GM23338 (cell line): Measurements from ENCODE around the gene CHRM4. TPM values are rescaled to one million over a fixed set of nuclear protein-coding genes. Genes with fewer than 3 reads are reported as not detected.

ENCODE experiments used
- ATAC-seq: fragments of 200-7000 bp; cut with Tn5 transposase; 3 replicates; pipeline ENCODE4 v1.9.1; 2020
- DNase-seq: peaks from one replicate; pipeline ENCODE4 v3.0.0-alpha.2; 2015; ENCODE audit warnings: low spot score
- H2AFZ ChIP-seq: fragments of 200-600 bp; sonication (generic); 2 replicates; pipeline ENCODE4 v1.8.0; 2016; ENCODE audit warnings: antibody characterized with exemption, mild to moderate bottlenecking, moderate library complexity
- H3F3A ChIP-seq: fragments of 200-600 bp; sonication (generic); replicated peaks from 2 replicates; pipeline ENCODE4 v1.8.0; 2017; ENCODE audit warnings: antibody characterized with exemption, mixed run types, low read depth
- H3K27ac ChIP-seq: fragments of 200-600 bp; sonication (generic); 2 replicates; pipeline ENCODE4 v1.6.1; 2016; ENCODE audit warnings: low read depth
- H3K27me3 ChIP-seq: fragments of 200-600 bp; sonication (generic); 2 replicates; pipeline ENCODE4 v1.8.0; 2016; ENCODE audit warnings: mild to moderate bottlenecking, mixed run types, moderate library complexity; ENCODE audit not compliant: insufficient read depth
- H3K36me3 ChIP-seq: fragments of 200-600 bp; sonication (generic); 2 replicates; pipeline ENCODE4 v1.8.0; 2016; ENCODE audit warnings: mild to moderate bottlenecking; ENCODE audit not compliant: insufficient read depth
- H3K4me1 ChIP-seq: fragments of 200-600 bp; sonication (generic); 2 replicates; pipeline ENCODE4 v1.8.0; 2016; ENCODE audit warnings: mild to moderate bottlenecking, moderate library complexity; ENCODE audit not compliant: insufficient read depth
- H3K4me2 ChIP-seq: fragments of 200-600 bp; sonication (generic); 2 replicates; pipeline ENCODE4 v1.7.1; 2017; ENCODE audit warnings: mixed run types
- H3K4me3 ChIP-seq: fragments of 200-600 bp; sonication (generic); 2 replicates; pipeline ENCODE4 v1.6.1; 2016; ENCODE audit warnings: mixed run types
- H3K79me2 ChIP-seq: fragments of 200-600 bp; sonication (generic); replicated peaks from 2 replicates; pipeline ENCODE4 v1.8.0; 2017; ENCODE audit warnings: mild to moderate bottlenecking; ENCODE audit not compliant: insufficient read depth
- H3K9me2 ChIP-seq: fragments of 200-600 bp; sonication (generic); 2 replicates; pipeline ENCODE4 v1.8.0; 2017; ENCODE audit not compliant: insufficient read depth
- H4K20me1 ChIP-seq: fragments of 200-600 bp; sonication (generic); replicated peaks from 2 replicates; pipeline ENCODE4 v1.8.0; 2017; ENCODE audit warnings: mild to moderate bottlenecking; ENCODE audit not compliant: insufficient read depth
- H3K27ac Mint-ChIP-seq: 2 replicates; pipeline ENCODE4 v1.8.0; 2020; ENCODE audit warnings: inconsistent platforms, mild to moderate bottlenecking, moderate library complexity, mixed read lengths
- H3K27me3 Mint-ChIP-seq: 3 replicates; pipeline ENCODE4 v1.8.0; 2022; ENCODE audit warnings: low read depth, mild to moderate bottlenecking, moderate library complexity, mixed read lengths, inconsistent platforms; ENCODE audit not compliant: insufficient read depth, poor library complexity
- H3K36me3 Mint-ChIP-seq: 3 replicates; pipeline ENCODE4 v1.8.0; 2021; ENCODE audit warnings: low read depth, mild to moderate bottlenecking, inconsistent platforms, moderate library complexity, mixed read lengths
- H3K4me1 Mint-ChIP-seq: 3 replicates; pipeline ENCODE4 v1.8.0; 2020; ENCODE audit warnings: mild to moderate bottlenecking, inconsistent platforms, mixed read lengths
- H3K4me3 Mint-ChIP-seq: 3 replicates; pipeline ENCODE4 v1.8.0; 2021; ENCODE audit warnings: moderate library complexity, mild to moderate bottlenecking, inconsistent platforms, mixed read lengths
- H3K9me3 Mint-ChIP-seq: 3 replicates; pipeline ENCODE4 v1.8.0; 2020; ENCODE audit warnings: moderate library complexity, mild to moderate bottlenecking, inconsistent platforms, mixed read lengths
- CREB1 ChIP-seq: fragments of 250-450 bp; sonication (Bioruptor Pico); IDR thresholded peaks from 2 replicates; pipeline ENCODE4 v1.5.0; 2020; ENCODE audit warnings: low read depth, mild to moderate bottlenecking, moderate library complexity
- EZH2 ChIP-seq: fragments of 200-600 bp; sonication (generic); IDR thresholded peaks from one replicate; pipeline ENCODE4 v1.8.0; 2017; ENCODE audit warnings: antibody characterized with exemption, mild to moderate bottlenecking, low read depth; ENCODE audit not compliant: unreplicated experiment
- EZH2phosphoT487 ChIP-seq: fragments of 200-600 bp; sonication (generic); IDR thresholded peaks from one replicate; pipeline ENCODE4 v1.8.1; 2018; ENCODE audit warnings: antibody characterized with exemption; ENCODE audit not compliant: unreplicated experiment
- JUNB ChIP-seq: IDR thresholded peaks from one replicate; pipeline ENCODE4 v1.6.1; 2016; ENCODE audit warnings: antibody characterized with exemption; ENCODE audit not compliant: unreplicated experiment
- NANOG ChIP-seq: IDR thresholded peaks from 2 replicates; pipeline ENCODE4 v1.6.1; 2016; ENCODE audit warnings: antibody characterized with exemption, borderline replicate concordance
- POLR2AphosphoS5 ChIP-seq: IDR thresholded peaks from 2 replicates; pipeline ENCODE4 v1.6.1; 2016; ENCODE audit warnings: antibody characterized with exemption, low read depth
- STAT1 ChIP-seq: IDR thresholded peaks from one replicate; pipeline ENCODE4 v1.6.1; 2016; ENCODE audit warnings: antibody characterized with exemption; ENCODE audit not compliant: unreplicated experiment
- ZNF114 ChIP-seq: fragments of 250-450 bp; sonication (Bioruptor Pico); IDR thresholded peaks from 2 replicates; pipeline ENCODE4 v1.5.0; 2020; ENCODE audit warnings: mild to moderate bottlenecking, moderate library complexity
- ZNF331 ChIP-seq: fragments of 250-450 bp; sonication (Bioruptor Pico); IDR thresholded peaks from 2 replicates; pipeline ENCODE4 v1.5.0; 2020; ENCODE audit warnings: low read depth, mild to moderate bottlenecking, moderate library complexity
- polyA plus RNA-seq: library from polyadenylated mRNA; unstranded; fragments of >200 nt; fragmentation: Nextera tagmentation; extraction: Ambion mirVana; gene quantifications from 2 replicates; pipeline ENCODE4 v1.2.1, GENCODE V29; 2016
- total RNA-seq: library from RNA; depleted of rRNA; stranded (reverse); fragments of >200 nt; shearing (Covaris generic); gene quantifications from 2 replicates; pipeline ENCODE4 v1.2.3, GENCODE V29; 2014
- TF ChIP-seq, protein P1 (sequence below): IDR thresholded peaks from 2 replicates; pipeline ENCODE4 v1.6.1; 2016; ENCODE audit warnings: antibody characterized with exemption
- TF ChIP-seq, protein P2 (sequence below): fragments of 250-450 bp; sonication (Bioruptor Pico); IDR thresholded peaks from 2 replicates; pipeline ENCODE4 v1.5.0; 2020; ENCODE audit warnings: mild to moderate bottlenecking, moderate library complexity
- TF ChIP-seq, protein P3 (sequence below), 2 experiments: fragments of 200-600 bp in 1 of 2; sonication (generic) in 1 of 2; conservative IDR thresholded peaks; 2 replicates each; pipeline versions ENCODE4 v1.5.1 to v1.6.1; 2016 to 2017; ENCODE audit warnings: antibody characterized with exemption in 2 of 2, low read depth in 2 of 2, mild to moderate bottlenecking in 2 of 2, moderate library complexity in 1 of 2
- TF ChIP-seq, protein P4 (sequence below): IDR thresholded peaks from one replicate; pipeline ENCODE4 v1.6.1; 2018; ENCODE audit warnings: antibody characterized with exemption; ENCODE audit not compliant: unreplicated experiment

The CHRM4 gene
- total and polyA plus RNA-seq, 2 experiments from 2014 or later = 0.97 TPM; not detected in 1

DNA sequence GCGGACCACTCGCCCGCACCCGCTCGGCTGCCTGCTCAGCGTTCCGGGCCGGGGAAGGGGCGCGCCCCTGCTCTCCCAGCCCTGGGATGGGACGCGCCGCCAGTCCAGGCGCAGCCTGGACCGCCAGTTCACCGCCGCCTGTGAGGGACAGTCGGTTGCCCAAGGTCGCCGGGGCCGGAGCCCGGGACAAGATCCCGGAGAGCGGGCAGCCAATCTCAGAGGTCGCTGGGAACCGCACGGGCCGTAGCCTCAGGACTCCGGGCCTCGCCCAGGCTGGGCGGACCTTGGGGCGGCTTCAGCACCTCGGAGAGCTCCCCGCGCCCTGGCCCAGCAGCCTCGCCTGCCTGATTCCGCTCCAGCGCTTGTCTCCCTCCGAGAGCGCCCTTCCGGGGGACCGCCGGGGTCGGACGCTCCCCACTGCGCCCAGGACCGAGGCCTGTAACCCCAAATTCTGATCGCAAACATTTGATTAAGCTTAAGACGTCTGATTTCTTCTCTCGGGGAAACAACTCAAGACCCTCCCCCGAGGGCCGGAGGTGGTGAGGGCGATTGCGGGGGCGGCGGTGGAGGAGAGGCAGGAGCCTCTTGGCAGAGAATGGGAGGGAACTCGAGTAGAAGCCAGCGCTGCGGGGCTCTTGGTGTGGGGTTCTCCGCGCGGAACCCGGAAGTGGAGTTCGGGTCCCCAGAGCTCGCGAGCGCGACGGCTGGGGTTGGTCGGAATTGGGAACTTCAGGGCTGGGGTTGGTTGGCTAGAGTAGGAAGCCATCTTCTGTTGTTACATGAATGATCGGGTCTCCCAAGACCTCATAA lies 1.1 kb upstream of the CHRM4 start:
- Histone ChIP-seq H3K36me3 (no peaks in the 10 kb centered on the region), H2AFZ (peak overlapping the region; percentile 61; the same call in 1 of the 2 replicates), H4K20me1 (peaks cover 7% of the 10 kb centered on the region), H3K4me2 (peak overlapping the region; percentile 88), H3K27me3 (peaks cover 56% of the 10 kb centered on the region), H3K79me2 (no peaks in the 10 kb centered on the region), H3K9me2 (no peaks in the 10 kb centered on the region), H3F3A (peaks cover 18% of the 10 kb centered on the region), H3K4me1 (peaks cover 24% of the 10 kb centered on the region), H3K27ac (no peak overlapping the region), H3K4me3 (peak overlapping the region; percentile 76)
- ATAC-seq (peak; percentile 66), DNase-seq (peak; percentile 95)
- peak overlapping the region; percentile 78 for H3K4me3 Mint-ChIP-seq
- H3K9me3 Mint-ChIP-seq = no peaks in the 10 kb centered on the region; the same call in 2 of the 3 replicates
- H3K36me3 Mint-ChIP-seq = peaks cover 9% of the 10 kb centered on the region; the same call in 2 of the 3 replicates
- no peak overlapping the region for H3K27ac Mint-ChIP-seq
- TF ChIP-seq ZNF114 (CRISPR knock-in tag) = no peak
- TF ChIP-seq POLR2AphosphoS5 = no peak
- no peak for TF ChIP-seq EZH2
- TF ChIP-seq, protein P1, sequence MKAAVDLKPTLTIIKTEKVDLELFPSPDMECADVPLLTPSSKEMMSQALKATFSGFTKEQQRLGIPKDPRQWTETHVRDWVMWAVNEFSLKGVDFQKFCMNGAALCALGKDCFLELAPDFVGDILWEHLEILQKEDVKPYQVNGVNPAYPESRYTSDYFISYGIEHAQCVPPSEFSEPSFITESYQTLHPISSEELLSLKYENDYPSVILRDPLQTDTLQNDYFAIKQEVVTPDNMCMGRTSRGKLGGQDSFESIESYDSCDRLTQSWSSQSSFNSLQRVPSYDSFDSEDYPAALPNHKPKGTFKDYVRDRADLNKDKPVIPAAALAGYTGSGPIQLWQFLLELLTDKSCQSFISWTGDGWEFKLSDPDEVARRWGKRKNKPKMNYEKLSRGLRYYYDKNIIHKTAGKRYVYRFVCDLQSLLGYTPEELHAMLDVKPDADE = 0 out of 2 replicates have a peak, but pooled peaks have one; percentile 16
- TF ChIP-seq NANOG = no peak
- TF ChIP-seq, protein P2, sequence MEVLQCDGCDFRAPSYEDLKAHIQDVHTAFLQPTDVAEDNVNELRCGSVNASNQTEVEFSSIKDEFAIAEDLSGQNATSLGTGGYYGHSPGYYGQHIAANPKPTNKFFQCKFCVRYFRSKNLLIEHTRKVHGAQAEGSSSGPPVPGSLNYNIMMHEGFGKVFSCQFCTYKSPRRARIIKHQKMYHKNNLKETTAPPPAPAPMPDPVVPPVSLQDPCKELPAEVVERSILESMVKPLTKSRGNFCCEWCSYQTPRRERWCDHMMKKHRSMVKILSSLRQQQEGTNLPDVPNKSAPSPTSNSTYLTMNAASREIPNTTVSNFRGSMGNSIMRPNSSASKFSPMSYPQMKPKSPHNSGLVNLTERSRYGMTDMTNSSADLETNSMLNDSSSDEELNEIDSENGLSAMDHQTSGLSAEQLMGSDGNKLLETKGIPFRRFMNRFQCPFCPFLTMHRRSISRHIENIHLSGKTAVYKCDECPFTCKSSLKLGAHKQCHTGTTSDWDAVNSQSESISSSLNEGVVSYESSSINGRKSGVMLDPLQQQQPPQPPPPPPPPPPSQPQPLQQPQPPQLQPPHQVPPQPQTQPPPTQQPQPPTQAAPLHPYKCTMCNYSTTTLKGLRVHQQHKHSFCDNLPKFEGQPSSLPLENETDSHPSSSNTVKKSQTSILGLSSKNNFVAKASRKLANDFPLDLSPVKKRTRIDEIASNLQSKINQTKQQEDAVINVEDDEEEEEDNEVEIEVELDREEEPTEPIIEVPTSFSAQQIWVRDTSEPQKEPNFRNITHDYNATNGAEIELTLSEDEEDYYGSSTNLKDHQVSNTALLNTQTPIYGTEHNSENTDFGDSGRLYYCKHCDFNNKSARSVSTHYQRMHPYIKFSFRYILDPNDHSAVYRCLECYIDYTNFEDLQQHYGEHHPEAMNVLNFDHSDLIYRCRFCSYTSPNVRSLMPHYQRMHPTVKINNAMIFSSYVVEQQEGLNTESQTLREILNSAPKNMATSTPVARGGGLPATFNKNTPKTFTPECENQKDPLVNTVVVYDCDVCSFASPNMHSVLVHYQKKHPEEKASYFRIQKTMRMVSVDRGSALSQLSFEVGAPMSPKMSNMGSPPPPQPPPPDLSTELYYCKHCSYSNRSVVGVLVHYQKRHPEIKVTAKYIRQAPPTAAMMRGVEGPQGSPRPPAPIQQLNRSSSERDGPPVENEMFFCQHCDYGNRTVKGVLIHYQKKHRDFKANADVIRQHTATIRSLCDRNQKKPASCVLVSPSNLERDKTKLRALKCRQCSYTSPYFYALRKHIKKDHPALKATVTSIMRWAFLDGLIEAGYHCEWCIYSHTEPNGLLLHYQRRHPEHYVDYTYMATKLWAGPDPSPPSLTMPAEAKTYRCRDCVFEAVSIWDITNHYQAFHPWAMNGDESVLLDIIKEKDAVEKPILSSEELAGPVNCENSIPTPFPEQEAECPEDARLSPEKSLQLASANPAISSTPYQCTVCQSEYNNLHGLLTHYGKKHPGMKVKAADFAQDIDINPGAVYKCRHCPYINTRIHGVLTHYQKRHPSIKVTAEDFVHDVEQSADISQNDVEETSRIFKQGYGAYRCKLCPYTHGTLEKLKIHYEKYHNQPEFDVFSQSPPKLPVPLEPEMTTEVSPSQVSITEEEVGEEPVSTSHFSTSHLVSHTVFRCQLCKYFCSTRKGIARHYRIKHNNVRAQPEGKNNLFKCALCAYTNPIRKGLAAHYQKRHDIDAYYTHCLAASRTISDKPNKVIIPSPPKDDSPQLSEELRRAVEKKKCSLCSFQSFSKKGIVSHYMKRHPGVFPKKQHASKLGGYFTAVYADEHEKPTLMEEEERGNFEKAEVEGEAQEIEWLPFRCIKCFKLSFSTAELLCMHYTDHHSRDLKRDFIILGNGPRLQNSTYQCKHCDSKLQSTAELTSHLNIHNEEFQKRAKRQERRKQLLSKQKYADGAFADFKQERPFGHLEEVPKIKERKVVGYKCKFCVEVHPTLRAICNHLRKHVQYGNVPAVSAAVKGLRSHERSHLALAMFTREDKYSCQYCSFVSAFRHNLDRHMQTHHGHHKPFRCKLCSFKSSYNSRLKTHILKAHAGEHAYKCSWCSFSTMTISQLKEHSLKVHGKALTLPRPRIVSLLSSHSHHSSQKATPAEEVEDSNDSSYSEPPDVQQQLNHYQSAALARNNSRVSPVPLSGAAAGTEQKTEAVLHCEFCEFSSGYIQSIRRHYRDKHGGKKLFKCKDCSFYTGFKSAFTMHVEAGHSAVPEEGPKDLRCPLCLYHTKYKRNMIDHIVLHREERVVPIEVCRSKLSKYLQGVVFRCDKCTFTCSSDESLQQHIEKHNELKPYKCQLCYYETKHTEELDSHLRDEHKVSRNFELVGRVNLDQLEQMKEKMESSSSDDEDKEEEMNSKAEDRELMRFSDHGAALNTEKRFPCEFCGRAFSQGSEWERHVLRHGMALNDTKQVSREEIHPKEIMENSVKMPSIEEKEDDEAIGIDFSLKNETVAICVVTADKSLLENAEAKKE = peak; percentile 77; the same call in 1 of the 2 replicates
- TF ChIP-seq, protein P3, sequence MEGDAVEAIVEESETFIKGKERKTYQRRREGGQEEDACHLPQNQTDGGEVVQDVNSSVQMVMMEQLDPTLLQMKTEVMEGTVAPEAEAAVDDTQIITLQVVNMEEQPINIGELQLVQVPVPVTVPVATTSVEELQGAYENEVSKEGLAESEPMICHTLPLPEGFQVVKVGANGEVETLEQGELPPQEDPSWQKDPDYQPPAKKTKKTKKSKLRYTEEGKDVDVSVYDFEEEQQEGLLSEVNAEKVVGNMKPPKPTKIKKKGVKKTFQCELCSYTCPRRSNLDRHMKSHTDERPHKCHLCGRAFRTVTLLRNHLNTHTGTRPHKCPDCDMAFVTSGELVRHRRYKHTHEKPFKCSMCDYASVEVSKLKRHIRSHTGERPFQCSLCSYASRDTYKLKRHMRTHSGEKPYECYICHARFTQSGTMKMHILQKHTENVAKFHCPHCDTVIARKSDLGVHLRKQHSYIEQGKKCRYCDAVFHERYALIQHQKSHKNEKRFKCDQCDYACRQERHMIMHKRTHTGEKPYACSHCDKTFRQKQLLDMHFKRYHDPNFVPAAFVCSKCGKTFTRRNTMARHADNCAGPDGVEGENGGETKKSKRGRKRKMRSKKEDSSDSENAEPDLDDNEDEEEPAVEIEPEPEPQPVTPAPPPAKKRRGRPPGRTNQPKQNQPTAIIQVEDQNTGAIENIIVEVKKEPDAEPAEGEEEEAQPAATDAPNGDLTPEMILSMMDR (conservative IDR thresholded peaks at IDR 0.05; ENCODE audit: low read depth in 2 of 2) = no peak
- TF ChIP-seq ZNF331 (CRISPR knock-in tag) = no peak
- TF ChIP-seq STAT1 = no peak
- TF ChIP-seq EZH2phosphoT487 = no peak
- TF ChIP-seq CREB1 (CRISPR knock-in tag) = no peak
- TF ChIP-seq JUNB = no peak
- TF ChIP-seq, protein P4, sequence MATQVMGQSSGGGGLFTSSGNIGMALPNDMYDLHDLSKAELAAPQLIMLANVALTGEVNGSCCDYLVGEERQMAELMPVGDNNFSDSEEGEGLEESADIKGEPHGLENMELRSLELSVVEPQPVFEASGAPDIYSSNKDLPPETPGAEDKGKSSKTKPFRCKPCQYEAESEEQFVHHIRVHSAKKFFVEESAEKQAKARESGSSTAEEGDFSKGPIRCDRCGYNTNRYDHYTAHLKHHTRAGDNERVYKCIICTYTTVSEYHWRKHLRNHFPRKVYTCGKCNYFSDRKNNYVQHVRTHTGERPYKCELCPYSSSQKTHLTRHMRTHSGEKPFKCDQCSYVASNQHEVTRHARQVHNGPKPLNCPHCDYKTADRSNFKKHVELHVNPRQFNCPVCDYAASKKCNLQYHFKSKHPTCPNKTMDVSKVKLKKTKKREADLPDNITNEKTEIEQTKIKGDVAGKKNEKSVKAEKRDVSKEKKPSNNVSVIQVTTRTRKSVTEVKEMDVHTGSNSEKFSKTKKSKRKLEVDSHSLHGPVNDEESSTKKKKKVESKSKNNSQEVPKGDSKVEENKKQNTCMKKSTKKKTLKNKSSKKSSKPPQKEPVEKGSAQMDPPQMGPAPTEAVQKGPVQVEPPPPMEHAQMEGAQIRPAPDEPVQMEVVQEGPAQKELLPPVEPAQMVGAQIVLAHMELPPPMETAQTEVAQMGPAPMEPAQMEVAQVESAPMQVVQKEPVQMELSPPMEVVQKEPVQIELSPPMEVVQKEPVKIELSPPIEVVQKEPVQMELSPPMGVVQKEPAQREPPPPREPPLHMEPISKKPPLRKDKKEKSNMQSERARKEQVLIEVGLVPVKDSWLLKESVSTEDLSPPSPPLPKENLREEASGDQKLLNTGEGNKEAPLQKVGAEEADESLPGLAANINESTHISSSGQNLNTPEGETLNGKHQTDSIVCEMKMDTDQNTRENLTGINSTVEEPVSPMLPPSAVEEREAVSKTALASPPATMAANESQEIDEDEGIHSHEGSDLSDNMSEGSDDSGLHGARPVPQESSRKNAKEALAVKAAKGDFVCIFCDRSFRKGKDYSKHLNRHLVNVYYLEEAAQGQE = peak; percentile 98
- H3K4me1 Mint-ChIP-seq = peaks cover 26% of the 10 kb centered on the region
- peaks cover 50% of the 10 kb centered on the region for H3K27me3 Mint-ChIP-seq
